Gastroesophageal sphincter (tissue), 4 donors: ENCODE measurements around the gene PIGK. TPM values are rescaled to one million over a fixed set of nuclear protein-coding genes. Genes with fewer than 3 reads are reported as not detected.

Experiments used
- ATAC-seq: fragments of 150-250 bp; one replicate; pipeline ENCODE4 v1.9.1; 2016; ENCODE audit warnings: mild to moderate bottlenecking, moderate library complexity
- H3K27ac ChIP-seq, 4 donors: fragments of 200-600 bp; sonication (generic) in 3 of 4; 1 replicate in 3 of 4; 2 replicates in 1 of 4; pipeline ENCODE4 v1.5.1; 2016 to 2019
- H3K27me3 ChIP-seq: fragments of 200-600 bp; sonication (generic); one replicate; pipeline ENCODE4 v1.5.1; 2019
- H3K36me3 ChIP-seq, 2 donors: fragments of 200-600 bp; sonication (generic); one replicate each; pipeline ENCODE4 v1.5.1; 2019; ENCODE audit warnings: control low read depth in 1 of 2
- H3K4me1 ChIP-seq, 3 donors: fragments of 200-600 bp; sonication (generic); 1 replicate in 2 of 3; 2 replicates in 1 of 3; pipeline ENCODE4 v1.5.1; 2016 to 2019; ENCODE audit warnings: control low read depth in 2 of 3
- H3K4me3 ChIP-seq, 2 donors: fragments of 200-600 bp; sonication (generic); one replicate each; pipeline ENCODE4 v1.5.1; 2019; ENCODE audit warnings: mild to moderate bottlenecking in 1 of 2, moderate library complexity in 1 of 2
- H3K9me3 ChIP-seq, 3 donors: fragments of 200-600 bp; sonication (generic); one replicate each; pipeline ENCODE4 v1.5.1; 2017 to 2019; ENCODE audit warnings: control low read depth in 2 of 3
- EP300 ChIP-seq: sonication (generic); formaldehyde crosslinking; IDR thresholded peaks from one replicate; pipeline ENCODE4 v1.6.1; 2017; ENCODE audit warnings: antibody characterized with exemption, mild to moderate bottlenecking
- POLR2A ChIP-seq, 2 donors: fragments of 450-650 bp; IDR thresholded peaks; one replicate each; pipeline ENCODE4 v1.6.1; 2017; ENCODE audit warnings: antibody characterized with exemption in 2 of 2, mild to moderate bottlenecking in 2 of 2, moderate library complexity in 1 of 2
- POLR2AphosphoS5 ChIP-seq: sonication (generic); formaldehyde crosslinking; IDR thresholded peaks from one replicate; pipeline ENCODE4 v1.6.1; 2017; ENCODE audit warnings: antibody characterized with exemption
- WGBS, 2 donors: methylation state at CpG; one replicate each; pipeline ENCODE4 v1.1.5; 2018; ENCODE audit warnings: low coverage in 1 of 2; 5-methylcytosine and 5-hydroxymethylcytosine counted together
- total RNA-seq, 4 donors: library from RNA; depleted of rRNA; stranded (reverse); fragments of >200 nt; gene quantifications; one replicate each; pipeline ENCODE4 v1.1.0, GENCODE V29; 2016
- TF ChIP-seq, protein P1 (sequence below), 4 experiments: fragments of 200-600 bp in 2 of 4; fragments of 450-650 bp in 2 of 4; sonication (generic) in 1 of 4; IDR thresholded peaks; one replicate each; pipeline ENCODE4 v1.5.1; 2017 to 2019; ENCODE audit warnings: antibody characterized with exemption in 4 of 4, mild to moderate bottlenecking in 2 of 4, moderate library complexity in 2 of 4

PIGK gene
- total RNA-seq, 4 donors from 2014 or later: 17.2 to 26.9 (median 22.4) TPM

GRCh38 chr1:77234096-77234495 lies 14.9 kb upstream of the PIGK start:
- Histone ChIP-seq H3K27me3 (peaks cover 2% of the 10 kb centered on the region), H3K9me3 (peaks cover 0 to 10% (median 0%) of the 10 kb centered on the region in 3 donors), H3K36me3 (no peaks in the 10 kb centered on the region), H3K4me3 (no peak overlapping the region), H3K27ac (no peak overlapping the region), H3K4me1 (no peaks in the 10 kb centered on the region)
- 88% methylated on average over 1 of the region's 1 CpG for WGBS, 2 donors
- no peak for TF ChIP-seq POLR2AphosphoS5
- no peak for ATAC-seq

DNA sequence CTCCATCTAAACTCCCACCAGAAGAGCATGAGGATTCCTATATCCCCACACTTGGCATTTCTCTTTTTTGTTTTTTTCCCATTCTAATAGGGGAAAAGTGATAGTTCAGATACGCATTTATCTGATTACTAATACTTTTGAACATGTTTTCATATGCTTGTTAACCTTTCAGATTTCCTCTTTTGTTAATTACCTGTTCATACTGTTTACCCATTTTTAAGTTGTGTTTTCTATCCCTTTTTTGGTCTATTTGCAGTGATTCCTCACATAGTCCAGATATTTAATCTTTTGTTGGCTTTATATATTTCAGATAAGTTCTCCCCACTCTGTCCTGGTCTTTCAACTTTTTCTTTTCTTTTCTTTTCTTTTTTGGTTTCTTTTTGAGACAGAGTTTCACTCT lies 13.6 kb upstream of the PIGK start:
- TF ChIP-seq POLR2A (IDR thresholded peaks at IDR 0.05): no peak
- TF ChIP-seq, protein P1, sequence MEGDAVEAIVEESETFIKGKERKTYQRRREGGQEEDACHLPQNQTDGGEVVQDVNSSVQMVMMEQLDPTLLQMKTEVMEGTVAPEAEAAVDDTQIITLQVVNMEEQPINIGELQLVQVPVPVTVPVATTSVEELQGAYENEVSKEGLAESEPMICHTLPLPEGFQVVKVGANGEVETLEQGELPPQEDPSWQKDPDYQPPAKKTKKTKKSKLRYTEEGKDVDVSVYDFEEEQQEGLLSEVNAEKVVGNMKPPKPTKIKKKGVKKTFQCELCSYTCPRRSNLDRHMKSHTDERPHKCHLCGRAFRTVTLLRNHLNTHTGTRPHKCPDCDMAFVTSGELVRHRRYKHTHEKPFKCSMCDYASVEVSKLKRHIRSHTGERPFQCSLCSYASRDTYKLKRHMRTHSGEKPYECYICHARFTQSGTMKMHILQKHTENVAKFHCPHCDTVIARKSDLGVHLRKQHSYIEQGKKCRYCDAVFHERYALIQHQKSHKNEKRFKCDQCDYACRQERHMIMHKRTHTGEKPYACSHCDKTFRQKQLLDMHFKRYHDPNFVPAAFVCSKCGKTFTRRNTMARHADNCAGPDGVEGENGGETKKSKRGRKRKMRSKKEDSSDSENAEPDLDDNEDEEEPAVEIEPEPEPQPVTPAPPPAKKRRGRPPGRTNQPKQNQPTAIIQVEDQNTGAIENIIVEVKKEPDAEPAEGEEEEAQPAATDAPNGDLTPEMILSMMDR (IDR thresholded peaks at IDR 0.05): no peak
- no peak for TF ChIP-seq POLR2AphosphoS5
- no peak for TF ChIP-seq EP300
- ATAC-seq: no peak
- H3K4me3 ChIP-seq: no peak overlapping the region
- peaks cover 0 to 10% (median 0%) of the 10 kb centered on the region in 3 donors for H3K9me3 ChIP-seq
- no peaks in the 10 kb centered on the region for H3K36me3 ChIP-seq
- no peak overlapping the region for H3K27ac ChIP-seq
- WGBS, 2 donors: 86 to 91% methylated on average over 1 of the region's 1 CpG
- H3K27me3 ChIP-seq: no peaks in the 10 kb centered on the region
- H3K4me1 ChIP-seq: no peaks in the 10 kb centered on the region

GRCh38 chr1:77230051-77230450 lies 10.8 kb upstream of the PIGK start:
- no peaks in the 10 kb centered on the region for H3K36me3 ChIP-seq
- TF ChIP-seq, protein P1 (IDR thresholded peaks at IDR 0.05): no peak
- TF ChIP-seq POLR2A (IDR thresholded peaks at IDR 0.05) (no peak), POLR2AphosphoS5 (no peak), EP300 (no peak)
- WGBS, 2 donors: 83 to 90% methylated on average over 1 of the region's 1 CpG
- no peak overlapping the region for H3K27ac ChIP-seq
- H3K9me3 ChIP-seq: peaks cover 0 to 10% (median 0%) of the 10 kb centered on the region in 3 donors
- no peak for ATAC-seq
- no peaks in the 10 kb centered on the region for H3K27me3 ChIP-seq
- no peak overlapping the region for H3K4me3 ChIP-seq
- H3K4me1 ChIP-seq: no peaks in the 10 kb centered on the region

GRCh38 chr1:77228836-77229235 lies 9.6 kb upstream of the PIGK start:
- Histone ChIP-seq H3K9me3 (peaks cover 0 to 10% (median 0%) of the 10 kb centered on the region in 3 donors), H3K27me3 (no peaks in the 10 kb centered on the region)

GRCh38 chr1:77227381-77227780 lies 8.2 kb upstream of the PIGK start:
- H3K4me1 ChIP-seq: no peaks in the 10 kb centered on the region
- TF ChIP-seq POLR2AphosphoS5 (no peak), EP300 (no peak), POLR2A (IDR thresholded peaks at IDR 0.05) (no peak)
- TF ChIP-seq, protein P1 (IDR thresholded peaks at IDR 0.05): no peak
- H3K4me3 ChIP-seq: no peak overlapping the region
- H3K36me3 ChIP-seq: peaks cover 0 to 3% of the 10 kb centered on the region in 2 donors
- no peak for ATAC-seq
- peaks cover 0 to under 1% (median 0%) of the 10 kb centered on the region in 3 donors for H3K9me3 ChIP-seq
- H3K27ac ChIP-seq: no peak overlapping the region
- WGBS, 2 donors: 41 to 44% methylated on average over 3 of the region's 3 CpGs
- H3K27me3 ChIP-seq: no peaks in the 10 kb centered on the region

More at GRCh38 chr1:77228836-77229235, 9.6 kb upstream of the PIGK start:
- TF ChIP-seq POLR2A (IDR thresholded peaks at IDR 0.05) (no peak), EP300 (no peak), POLR2AphosphoS5 (no peak)
- TF ChIP-seq, protein P1 (IDR thresholded peaks at IDR 0.05): no peak
- Histone ChIP-seq H3K4me3 (no peak overlapping the region), H3K36me3 (no peaks in the 10 kb centered on the region), H3K27ac (no peak overlapping the region), H3K4me1 (no peaks in the 10 kb centered on the region)
- no peak for ATAC-seq
